Suprapubic skin (tissue), 3 donors: Measurements from ENCODE around the gene KSR2.

ENCODE experiments used
- CTCF ChIP-seq, 2 donors: fragments of 200-600 bp in 1 of 2; fragments of 450-650 bp in 1 of 2; sonication (generic) in 1 of 2; IDR thresholded peaks; one replicate each; pipeline ENCODE4 v1.5.1; 2016 to 2019; ENCODE audit warnings: antibody characterized with exemption in 2 of 2, mild to moderate bottlenecking in 1 of 2, moderate library complexity in 1 of 2
- POLR2A ChIP-seq, 2 donors: fragments of 450-650 bp; IDR thresholded peaks; one replicate each; pipeline ENCODE4 v1.6.1; 2017; ENCODE audit warnings: antibody characterized with exemption in 2 of 2, mild to moderate bottlenecking in 2 of 2, moderate library complexity in 2 of 2

- no peak for TF ChIP-seq CTCF (IDR thresholded peaks at IDR 0.05)
- no peak for TF ChIP-seq POLR2A (IDR thresholded peaks at IDR 0.05)
Observed at GRCh38 chr12:117498256-117498655, 470.5 kb downstream of the KSR2 start.
